Thoracic aorta (tissue), 2 donors: ENCODE measurements around the gene WAPL. TPM values are rescaled to one million over a fixed set of nuclear protein-coding genes. Genes with fewer than 3 reads are reported as not detected.

ENCODE experiments used
- ATAC-seq: fragments of 150-250 bp; one replicate; pipeline ENCODE4 v1.8.0; 2017; ENCODE audit warnings: low read depth; ENCODE audit not compliant: insufficient number of reproducible peaks, low FRiP score
- DNase-seq: peaks from one replicate; pipeline ENCODE4 v3.0.0-alpha.2; 2020; ENCODE audit warnings: low spot score
- H3K27ac ChIP-seq, 2 donors: fragments of 200-600 bp; sonication (generic); 1 replicate in 1 of 2; 2 replicates in 1 of 2; pipeline ENCODE4 v1.5.1; 2016; ENCODE audit warnings: mild to moderate bottlenecking in 2 of 2, moderate library complexity in 2 of 2
- H3K27me3 ChIP-seq: fragments of 200-600 bp; sonication (generic); replicated peaks from 2 replicates; pipeline ENCODE4 v1.6.0; 2016; ENCODE audit warnings: mild to moderate bottlenecking; ENCODE audit not compliant: insufficient read depth
- H3K36me3 ChIP-seq: fragments of 200-600 bp; sonication (generic); one replicate; pipeline ENCODE4 v1.5.1; 2016
- H3K4me1 ChIP-seq, 2 donors: fragments of 200-600 bp; sonication (generic); 1 replicate in 1 of 2; 2 replicates in 1 of 2; pipeline versions ENCODE4 v1.5.1 to v1.6.0; 2016; ENCODE audit warnings: low read depth in 2 of 2, mild to moderate bottlenecking in 1 of 2; ENCODE audit not compliant: control insufficient read depth in 1 of 2
- H3K4me3 ChIP-seq: fragments of 200-600 bp; sonication (generic); 2 replicates; pipeline ENCODE4 v1.5.1; 2016; ENCODE audit warnings: mild to moderate bottlenecking
- H3K9me3 ChIP-seq: fragments of 200-600 bp; sonication (generic); 2 replicates; pipeline ENCODE4 v1.5.1; 2016
- total RNA-seq, 2 donors: library from RNA; depleted of rRNA; stranded (reverse); fragments of >200 nt; gene quantifications; one replicate each; pipeline versions ENCODE4 v1.1.0 to v1.2.3, GENCODE V29; 2016
- TF ChIP-seq, protein P1 (sequence below): fragments of 200-600 bp; sonication (generic); IDR thresholded peaks from one replicate; pipeline ENCODE4 v1.5.1; 2019; ENCODE audit warnings: antibody characterized with exemption

The WAPL gene
- total RNA-seq, 2 donors from 2014 or later = 25.9 to 52.7 TPM

DNA sequence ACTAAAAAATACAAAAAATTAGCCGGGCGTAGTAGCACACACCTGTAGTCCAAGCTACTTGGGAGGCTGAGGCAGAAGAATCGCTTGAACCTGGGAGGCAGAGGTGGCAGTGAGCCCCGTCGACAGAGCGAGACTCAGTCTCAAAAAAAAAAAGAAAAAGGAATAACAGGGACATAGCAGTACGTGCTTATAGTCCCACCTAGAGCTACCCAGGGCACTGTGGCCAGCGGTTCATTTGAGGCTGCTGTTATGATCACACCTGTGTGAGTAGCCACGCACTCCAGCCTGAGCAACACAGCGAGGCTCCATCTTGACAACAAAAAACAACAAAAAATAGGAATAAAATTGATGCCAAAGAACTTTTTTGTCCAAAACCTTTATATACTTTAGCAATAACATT, 17.1 kb downstream of the WAPL start:
- Histone ChIP-seq H3K4me1 (peaks cover 12 to 37% of the 10 kb centered on the region in 2 donors), H3K9me3 (no peaks in the 10 kb centered on the region), H3K4me3 (no peak overlapping the region), H3K36me3 (peaks cover 5% of the 10 kb centered on the region), H3K27ac (no peak overlapping the region), H3K27me3 (no peaks in the 10 kb centered on the region)
- DNase-seq (no peak), ATAC-seq (no peak)
- TF ChIP-seq, protein P1, sequence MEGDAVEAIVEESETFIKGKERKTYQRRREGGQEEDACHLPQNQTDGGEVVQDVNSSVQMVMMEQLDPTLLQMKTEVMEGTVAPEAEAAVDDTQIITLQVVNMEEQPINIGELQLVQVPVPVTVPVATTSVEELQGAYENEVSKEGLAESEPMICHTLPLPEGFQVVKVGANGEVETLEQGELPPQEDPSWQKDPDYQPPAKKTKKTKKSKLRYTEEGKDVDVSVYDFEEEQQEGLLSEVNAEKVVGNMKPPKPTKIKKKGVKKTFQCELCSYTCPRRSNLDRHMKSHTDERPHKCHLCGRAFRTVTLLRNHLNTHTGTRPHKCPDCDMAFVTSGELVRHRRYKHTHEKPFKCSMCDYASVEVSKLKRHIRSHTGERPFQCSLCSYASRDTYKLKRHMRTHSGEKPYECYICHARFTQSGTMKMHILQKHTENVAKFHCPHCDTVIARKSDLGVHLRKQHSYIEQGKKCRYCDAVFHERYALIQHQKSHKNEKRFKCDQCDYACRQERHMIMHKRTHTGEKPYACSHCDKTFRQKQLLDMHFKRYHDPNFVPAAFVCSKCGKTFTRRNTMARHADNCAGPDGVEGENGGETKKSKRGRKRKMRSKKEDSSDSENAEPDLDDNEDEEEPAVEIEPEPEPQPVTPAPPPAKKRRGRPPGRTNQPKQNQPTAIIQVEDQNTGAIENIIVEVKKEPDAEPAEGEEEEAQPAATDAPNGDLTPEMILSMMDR = no peak

DNA sequence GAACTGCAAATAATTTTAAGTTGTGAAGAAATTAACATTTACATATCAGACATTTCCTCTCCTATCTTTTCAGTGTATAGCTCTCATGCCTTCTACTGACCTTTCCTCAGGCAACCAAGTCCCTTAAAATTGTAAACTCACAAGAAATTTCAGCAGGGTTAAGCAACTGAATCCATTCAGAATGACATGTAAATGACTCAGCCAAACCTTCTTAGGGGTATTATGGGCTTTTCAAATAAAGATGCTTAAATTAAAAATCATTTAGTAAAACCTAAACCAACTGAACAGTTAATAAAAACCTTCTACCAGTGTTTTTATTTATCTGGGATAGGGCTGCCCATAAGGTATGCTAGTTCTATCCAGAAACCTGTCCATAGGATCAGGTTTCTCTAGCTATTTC, 20.7 kb downstream of the WAPL start:
- Histone ChIP-seq H3K9me3 (no peaks in the 10 kb centered on the region), H3K4me3 (no peak overlapping the region), H3K36me3 (peaks cover 5% of the 10 kb centered on the region), H3K27ac (no peak overlapping the region), H3K27me3 (no peaks in the 10 kb centered on the region), H3K4me1 (peaks cover 9 to 49% of the 10 kb centered on the region in 2 donors)
- TF ChIP-seq, protein P1 = no peak
- ATAC-seq (no peak), DNase-seq (no peak)

DNA sequence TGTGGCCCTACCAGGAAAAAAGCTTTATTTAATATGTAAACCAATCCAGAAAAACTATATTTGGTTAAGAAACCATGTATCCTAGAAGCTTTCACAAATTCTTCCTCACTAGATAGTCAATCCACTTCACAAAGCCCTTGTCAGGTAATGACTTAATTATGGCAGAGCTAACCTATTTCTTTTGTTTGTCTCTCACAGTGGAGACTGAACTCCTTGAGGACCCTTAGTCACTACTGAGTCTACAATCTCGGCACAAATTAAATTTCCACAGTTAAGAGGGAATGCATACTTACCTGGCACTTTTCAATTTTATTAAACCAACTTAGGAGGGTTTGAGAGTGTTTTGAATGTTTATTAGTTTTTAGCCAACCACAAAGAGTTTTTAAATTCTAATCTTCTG, 23.0 kb downstream of the WAPL start:
- DNase-seq (no peak), ATAC-seq (no peak)
- no peak overlapping the region for H3K27ac ChIP-seq
- no peaks in the 10 kb centered on the region for H3K9me3 ChIP-seq
- H3K4me1 ChIP-seq = peaks cover 7 to 49% of the 10 kb centered on the region in 2 donors
- H3K36me3 ChIP-seq = peaks cover 5% of the 10 kb centered on the region
- TF ChIP-seq, protein P1 = no peak
- H3K27me3 ChIP-seq = no peaks in the 10 kb centered on the region
- no peak overlapping the region for H3K4me3 ChIP-seq

DNA sequence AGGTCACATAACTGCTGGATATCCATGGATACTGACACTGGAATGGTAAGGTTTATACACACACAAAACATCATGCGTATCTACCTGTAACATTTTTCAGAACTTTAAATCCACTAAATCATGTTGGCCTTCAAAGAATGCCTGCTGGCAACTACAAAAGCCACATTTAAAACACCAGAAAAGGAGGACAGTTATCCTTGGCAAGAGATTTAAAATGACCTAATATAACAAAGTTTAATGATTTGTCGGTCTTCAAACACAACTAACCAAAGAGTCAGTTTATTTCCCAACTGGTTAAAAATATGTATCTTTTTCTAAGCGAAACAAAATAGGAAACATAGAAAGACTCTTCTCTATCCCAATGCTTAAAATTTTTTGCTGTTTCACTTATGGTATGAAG, 24.0 kb downstream of the WAPL start:
- H3K36me3 ChIP-seq = peaks cover 5% of the 10 kb centered on the region
- ATAC-seq = no peak
- TF ChIP-seq, protein P1 = no peak

DNA sequence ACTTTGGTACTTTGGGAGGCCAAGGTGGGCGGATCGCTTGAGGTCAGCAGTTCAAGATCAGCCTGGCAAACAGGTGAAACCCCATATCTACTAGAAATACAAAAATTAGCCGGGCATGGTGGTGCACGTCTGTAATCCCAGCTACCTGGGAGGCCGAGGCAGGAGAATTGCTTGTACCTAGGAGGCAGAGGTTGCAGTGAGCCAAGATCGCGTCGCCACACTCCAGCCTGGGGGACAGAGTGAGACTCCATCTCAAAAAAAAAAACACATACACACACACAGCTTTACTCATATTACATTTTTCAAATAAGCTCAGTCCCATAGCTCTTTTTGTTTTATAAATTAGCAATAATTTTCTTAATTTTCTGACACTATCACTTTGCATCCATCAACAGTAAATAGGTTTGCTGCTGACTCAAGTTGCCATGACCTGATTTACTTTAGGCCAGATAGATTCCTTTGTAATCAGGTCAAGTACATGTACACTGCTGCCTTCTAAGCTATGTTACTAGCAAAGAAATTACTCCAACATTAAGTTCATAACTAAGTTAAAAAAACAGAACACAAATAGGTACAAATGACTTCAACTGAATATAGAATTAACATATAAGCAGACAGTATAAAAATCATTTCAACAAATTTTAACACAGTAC, 31.5 kb downstream of the WAPL start:
- Histone ChIP-seq H3K4me1 (no peaks in the 10 kb centered on the region), H3K36me3 (peaks cover 9% of the 10 kb centered on the region), H3K27ac (no peak overlapping the region), H3K9me3 (no peaks in the 10 kb centered on the region), H3K27me3 (no peaks in the 10 kb centered on the region), H3K4me3 (no peak overlapping the region)
- TF ChIP-seq, protein P1 = no peak
- DNase-seq (no peak), ATAC-seq (no peak)

More for the DNA sequence above, 24.0 kb downstream of the WAPL start:
- no peak overlapping the region for H3K4me3 ChIP-seq
- H3K27ac ChIP-seq = no peak overlapping the region
- no peaks in the 10 kb centered on the region for H3K9me3 ChIP-seq
- no peak for DNase-seq
- no peaks in the 10 kb centered on the region for H3K27me3 ChIP-seq
- peaks cover 7 to 47% of the 10 kb centered on the region in 2 donors for H3K4me1 ChIP-seq
